Loucy (cell line): ENCODE results near the gene CACNA1C.

Experiments
- EZH2phosphoT487 ChIP-seq: fragments of 200-600 bp; IDR thresholded peaks from 2 replicates; pipeline ENCODE4 v1.6.1; 2018; ENCODE audit warnings: antibody characterized with exemption, mild to moderate bottlenecking, moderate library complexity, borderline replicate concordance
- TF ChIP-seq, protein P1 (sequence below): fragments of 200-600 bp; sonication (generic); conservative IDR thresholded peaks from 2 replicates; pipeline ENCODE4 v1.5.1; 2014; ENCODE audit warnings: mild to moderate bottlenecking, antibody characterized with exemption, low read length

DNA sequence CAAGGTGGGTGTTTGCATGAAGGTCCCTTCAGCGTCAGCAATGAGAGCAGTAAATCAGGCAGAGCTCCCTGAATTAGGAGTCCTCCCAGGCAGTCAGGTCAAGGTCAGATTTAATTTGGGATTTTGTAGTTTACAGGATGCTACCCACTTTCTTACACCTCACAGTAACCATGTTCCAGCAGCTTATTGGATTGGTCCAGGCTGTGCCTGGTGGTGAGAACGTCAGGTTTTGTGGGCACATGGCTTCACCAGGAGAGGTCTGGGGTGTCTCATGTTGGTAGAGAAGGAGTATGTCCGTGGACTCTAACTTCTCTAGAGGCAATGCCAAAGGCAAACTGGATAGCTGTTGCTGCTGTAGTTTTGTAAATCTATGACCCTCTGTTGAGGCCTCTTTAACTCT lies 158.3 kb downstream of the CACNA1C start:
- TF ChIP-seq, protein P1, sequence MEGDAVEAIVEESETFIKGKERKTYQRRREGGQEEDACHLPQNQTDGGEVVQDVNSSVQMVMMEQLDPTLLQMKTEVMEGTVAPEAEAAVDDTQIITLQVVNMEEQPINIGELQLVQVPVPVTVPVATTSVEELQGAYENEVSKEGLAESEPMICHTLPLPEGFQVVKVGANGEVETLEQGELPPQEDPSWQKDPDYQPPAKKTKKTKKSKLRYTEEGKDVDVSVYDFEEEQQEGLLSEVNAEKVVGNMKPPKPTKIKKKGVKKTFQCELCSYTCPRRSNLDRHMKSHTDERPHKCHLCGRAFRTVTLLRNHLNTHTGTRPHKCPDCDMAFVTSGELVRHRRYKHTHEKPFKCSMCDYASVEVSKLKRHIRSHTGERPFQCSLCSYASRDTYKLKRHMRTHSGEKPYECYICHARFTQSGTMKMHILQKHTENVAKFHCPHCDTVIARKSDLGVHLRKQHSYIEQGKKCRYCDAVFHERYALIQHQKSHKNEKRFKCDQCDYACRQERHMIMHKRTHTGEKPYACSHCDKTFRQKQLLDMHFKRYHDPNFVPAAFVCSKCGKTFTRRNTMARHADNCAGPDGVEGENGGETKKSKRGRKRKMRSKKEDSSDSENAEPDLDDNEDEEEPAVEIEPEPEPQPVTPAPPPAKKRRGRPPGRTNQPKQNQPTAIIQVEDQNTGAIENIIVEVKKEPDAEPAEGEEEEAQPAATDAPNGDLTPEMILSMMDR = no peak
- TF ChIP-seq EZH2phosphoT487 = no peak
